H1 (cell line): Measurements from ENCODE around the gene TMED10. TPM values are rescaled to one million over a fixed set of nuclear protein-coding genes. Genes with fewer than 3 reads are reported as not detected.

Experiments
- CTCF ChIA-PET: fragments of 300-600 bp; sonication (Branson Sonifier 250); formaldehyde crosslinking; loops from one replicate; lab custom pipeline; 2021; ENCODE audit not compliant: partially characterized antibody; lab: Charles Lee
- POLR2A ChIA-PET: fragments of 300-600 bp; sonication (Branson Sonifier 250); formaldehyde crosslinking; loops from one replicate; lab custom pipeline; 2021; ENCODE audit warnings: inconsistent platforms; ENCODE audit not compliant: partially characterized antibody; lab: Charles Lee
- DNase-seq, 2 experiments: peaks; one replicate each; pipeline versions ENCODE4 v3.0.0 to v3.0.0-alpha.2; 2010 to 2022; ENCODE audit warnings: low spot score in 2 of 2, low read depth in 1 of 2, mixed read lengths in 1 of 2
- FAIRE-seq: peaks from 2 replicates; lab custom pipeline; 2011; peaks lifted over from hg19 to GRCh38; lab: Jason Lieb, UNC
- H2AFZ ChIP-seq: 2 replicates; pipeline ENCODE4 v1.8.1; 2012; ENCODE audit warnings: low read length, inconsistent platforms
- H2AK5ac ChIP-seq: 2 replicates; pipeline ENCODE4 v1.6.1; 2013; ENCODE audit warnings: low read depth, low read length
- H2BK120ac ChIP-seq: replicated peaks from 2 replicates; pipeline ENCODE3; 2013; ENCODE audit warnings: low read depth, low read length, inconsistent platforms
- H2BK12ac ChIP-seq: 2 replicates; pipeline ENCODE4 v1.6.1; 2013; ENCODE audit warnings: low read depth, low read length
- H2BK15ac ChIP-seq: 2 replicates; pipeline ENCODE4 v1.6.1; 2013; ENCODE audit warnings: low read length
- H2BK20ac ChIP-seq: 2 replicates; pipeline ENCODE4 v1.6.1; 2013; ENCODE audit warnings: low read length
- H2BK5ac ChIP-seq: 2 replicates; pipeline ENCODE4 v1.6.1; 2013; ENCODE audit warnings: low read depth, low read length
- H3K14ac ChIP-seq: 2 replicates; pipeline ENCODE4 v1.6.1; 2013; ENCODE audit warnings: inconsistent platforms; ENCODE audit not compliant: insufficient read length
- H3K18ac ChIP-seq: 2 replicates; pipeline ENCODE4 v1.6.1; 2013; ENCODE audit warnings: low read length; ENCODE audit errors: extremely low read depth
- H3K23ac ChIP-seq: 2 replicates; pipeline ENCODE4 v1.6.1; 2013; ENCODE audit warnings: inconsistent platforms; ENCODE audit not compliant: insufficient read length
- H3K23me2 ChIP-seq: 2 replicates; pipeline ENCODE4 v1.6.1; 2013; ENCODE audit warnings: low read depth, low read length
- H3K27ac ChIP-seq: 2 replicates; pipeline ENCODE4 v1.6.1; 2011; ENCODE audit warnings: low read depth, low read length, inconsistent platforms
- H3K27me3 ChIP-seq, 4 experiments: replicated peaks in 1 of 4; 1 replicate in 1 of 4; 2 replicates in 3 of 4; pipeline versions ENCODE4 v1.6.1 to v1.8.1; 2011 to 2013; ENCODE audit warnings: low read length in 3 of 4, mild to moderate bottlenecking in 3 of 4, inconsistent platforms in 2 of 4, mixed read lengths in 2 of 4, moderate library complexity in 1 of 4; ENCODE audit not compliant: control insufficient read depth in 3 of 4, insufficient read depth in 3 of 4; ENCODE audit errors: extremely low read depth in 1 of 4
- H3K36me3 ChIP-seq, 4 experiments: 2 replicates each; pipeline versions ENCODE4 v1.6.1 to v1.8.1; 2011 to 2013; ENCODE audit warnings: mild to moderate bottlenecking in 4 of 4, low read length in 3 of 4, moderate library complexity in 2 of 4, control low read depth in 1 of 4, inconsistent platforms in 1 of 4; ENCODE audit not compliant: insufficient read depth in 4 of 4, control insufficient read depth in 2 of 4
- H3K4ac ChIP-seq: replicated peaks from 2 replicates; pipeline ENCODE3; 2013; ENCODE audit warnings: low read length, low read depth, mixed read lengths, inconsistent platforms; ENCODE audit not compliant: insufficient read length
- H3K4me1 ChIP-seq, 4 experiments: replicated peaks in 1 of 4; 1 replicate in 1 of 4; 2 replicates in 3 of 4; pipeline versions ENCODE4 v1.6.1 to v1.8.1; 2011 to 2013; ENCODE audit warnings: low read length in 3 of 4, inconsistent platforms in 2 of 4, mixed read lengths in 1 of 4; ENCODE audit not compliant: insufficient read depth in 4 of 4, control insufficient read depth in 3 of 4
- H3K4me2 ChIP-seq, 2 experiments: 2 replicates each; pipeline versions ENCODE4 v1.6.1 to v1.8.1; 2011 to 2013; ENCODE audit warnings: low read depth in 2 of 2, low read length in 2 of 2, control low read depth in 1 of 2, inconsistent platforms in 1 of 2, mild to moderate bottlenecking in 1 of 2; ENCODE audit not compliant: insufficient read depth in 1 of 2
- H3K4me3 ChIP-seq, 4 experiments: fragments of 200-600, 300-600 bp in 1 of 4; sonication (generic), shearing (Covaris generic), sonication (Bioruptor Twin) in 1 of 4; 2 replicates each; pipeline versions ENCODE4 v1.5.1 to v1.8.1; 2011 to 2016; ENCODE audit warnings: low read length in 4 of 4, low read depth in 3 of 4, control low read depth in 2 of 4, inconsistent platforms in 2 of 4, mild to moderate bottlenecking in 2 of 4, mixed read lengths in 1 of 4, moderate library complexity in 1 of 4; ENCODE audit not compliant: insufficient read depth in 2 of 4; ENCODE audit errors: extremely low read depth in 1 of 4
- H3K56ac ChIP-seq: replicated peaks from 2 replicates; pipeline ENCODE3; 2013; ENCODE audit warnings: low read depth, mild to moderate bottlenecking, mixed read lengths, low read length, inconsistent platforms; ENCODE audit not compliant: insufficient read length
- H3K79me1 ChIP-seq: 2 replicates; pipeline ENCODE4 v1.6.1; 2013; ENCODE audit warnings: low read depth, low read length, control low read depth
- H3K79me2 ChIP-seq, 2 experiments: 2 replicates each; pipeline versions ENCODE4 v1.6.1 to v1.8.1; 2012 to 2013; ENCODE audit warnings: low read length in 2 of 2, mild to moderate bottlenecking in 2 of 2, inconsistent platforms in 1 of 2; ENCODE audit not compliant: insufficient read depth in 2 of 2, control insufficient read depth in 1 of 2
- H3K9ac ChIP-seq, 4 experiments: replicated peaks in 1 of 4; 1 replicate in 1 of 4; 2 replicates in 3 of 4; pipeline versions ENCODE4 v1.6.1 to v1.8.1; 2011 to 2013; ENCODE audit warnings: low read depth in 3 of 4, low read length in 3 of 4, control low read depth in 2 of 4, mild to moderate bottlenecking in 2 of 4, moderate library complexity in 2 of 4, inconsistent platforms in 1 of 4; ENCODE audit errors: extremely low read depth in 1 of 4
- H3K9me3 ChIP-seq, 2 experiments: 2 replicates each; pipeline versions ENCODE4 v1.6.1 to v1.8.1; 2012 to 2013; ENCODE audit warnings: mild to moderate bottlenecking in 2 of 2, moderate library complexity in 2 of 2, control low read depth in 1 of 2, inconsistent platforms in 1 of 2, low read depth in 1 of 2, low read length in 1 of 2, mixed read lengths in 1 of 2; ENCODE audit not compliant: insufficient read depth in 2 of 2
- H4K20me1 ChIP-seq, 2 experiments: replicated peaks in 1 of 2; 2 replicates each; pipeline versions ENCODE3 to v1.8.1; 2011 to 2013; ENCODE audit warnings: inconsistent platforms in 2 of 2, low read length in 2 of 2, mild to moderate bottlenecking in 1 of 2; ENCODE audit not compliant: insufficient read depth in 2 of 2, control insufficient read depth in 1 of 2
- H4K5ac ChIP-seq: 2 replicates; pipeline ENCODE4 v1.6.1; 2013; ENCODE audit warnings: low read length, low read depth, mixed read lengths, inconsistent platforms; ENCODE audit not compliant: insufficient read length
- H4K8ac ChIP-seq: 2 replicates; pipeline ENCODE4 v1.8.0; 2013; ENCODE audit warnings: mild to moderate bottlenecking, moderate library complexity, low read length, inconsistent platforms; ENCODE audit not compliant: insufficient read depth; ENCODE audit errors: extremely low read depth
- H4K91ac ChIP-seq: replicated peaks from 2 replicates; pipeline ENCODE3; 2013; ENCODE audit warnings: low read length, mixed read lengths, inconsistent platforms; ENCODE audit not compliant: insufficient read length
- E2F6 ChIP-seq: IDR thresholded peaks from 2 replicates; pipeline ENCODE4 v1.6.1; 2012; ENCODE audit warnings: inconsistent platforms
- HDAC6 ChIP-seq: IDR thresholded peaks from one replicate; pipeline ENCODE4 v1.7.1; 2012; ENCODE audit warnings: low read depth, mild to moderate bottlenecking, inconsistent platforms, low read length, moderate library complexity
- WGBS, 2 experiments: shearing (Covaris generic) in 1 of 2; methylation state at CpG; one replicate each; pipeline versions ENCODE4 v1.1.6 to v1.1.7; 2013 to 2015; ENCODE audit warnings: low lambda C conversion rate in 2 of 2, mixed read lengths in 2 of 2, inconsistent platforms in 1 of 2, low coverage in 1 of 2, missing lambda C conversion rate in 1 of 2; ENCODE audit not compliant: insufficient replicate concordance in 2 of 2, insufficient coverage in 1 of 2, insufficient read length in 1 of 2; ENCODE audit errors: extremely low coverage in 1 of 2, missing lambda C conversion rate in 1 of 2; 5-methylcytosine and 5-hydroxymethylcytosine counted together
- polyA plus RNA-seq, 7 experiments: library from polyadenylated mRNA; depleted of rRNA in 3 of 7; stranded (reverse) in 5 of 7; unstranded in 2 of 7; fragments of >200 nt in 5 of 7; fragments of 200-250 nt in 2 of 7; gene quantifications; 1 replicate in 5 of 7; 2 replicates in 1 of 7; 4 replicates in 1 of 7; pipeline versions ENCODE4 v1.2.1 to v1.2.3, GENCODE V29; 2011 to 2013; ENCODE audit warnings: missing spikeins in 2 of 7, mixed read lengths in 2 of 7
- total RNA-seq: library from RNA; stranded (reverse); fragmentation: NEBNext Ultra II Directional; extraction: Animal tissue kit (Norgen Biotek cat#: 25700); gene quantifications from 2 replicates; pipeline ENCODE4 v1.2.1, GENCODE V29; 2021

Gene TMED10
- total and polyA plus RNA-seq, 2 of the 8 experiments (the other 6 are each of a cell fraction or from before 2014, with no cell fraction given), result 218 to 250 TPM

GRCh38 chr14:75206190-75206589, 29.8 kb upstream of the TMED10 start:
- peak overlapping the region; percentile 44; the same call in 1 of the 2 replicates for H2AFZ ChIP-seq

More at GRCh38 chr14:75206190-75206589, 29.8 kb upstream of the TMED10 start:
- Histone ChIP-seq H4K91ac (no peak overlapping the region), H3K4me2 (no peak overlapping the region), H3K9me3 (no peaks in the 10 kb centered on the region), H3K4me3 (no peak overlapping the region), H3K23ac (no peak overlapping the region), H3K36me3 (no peaks in the 10 kb centered on the region), H3K27ac (no peak overlapping the region), H3K79me1 (no peaks in the 10 kb centered on the region), H2AK5ac (no peak overlapping the region), H2BK15ac (no peak overlapping the region), H2BK5ac (no peak overlapping the region), H2BK20ac (no peak overlapping the region), H2BK12ac (no peak overlapping the region), H3K23me2 (no peaks in the 10 kb centered on the region), H2BK120ac (no peak overlapping the region), H3K18ac (no peak overlapping the region), H3K4me1 (peaks cover 0 to 4% (median under 1%) of the 10 kb centered on the region in 4 experiments; a peak in 1 of 7 replicates), H3K14ac (no peak overlapping the region), H4K20me1 (no peaks in the 10 kb centered on the region), H3K4ac (no peak overlapping the region), H4K8ac (no peak overlapping the region), H3K27me3 (no peaks in the 10 kb centered on the region), H3K79me2 (no peaks in the 10 kb centered on the region), H3K56ac (no peak overlapping the region), H3K9ac (no peak overlapping the region), H4K5ac (no peak overlapping the region)
- DNase-seq (no peak), FAIRE-seq (no peak)
- TF ChIP-seq HDAC6, result no peak
- TF ChIP-seq E2F6, result no peak
- POLR2A ChIA-PET, result interaction anchor here (0.9 to 1.0 kb wide), 2 partner anchors 10 to 42 kb away, joined by 3 read pairs; no protein-coding TSS in a partner anchor
- 83% methylated on average over 3 of the region's 3 CpGs; no CpG with 5 or more reads in 1 of the 2 experiments for WGBS, 2 experiments
- CTCF ChIA-PET, result interaction anchor here (0.8 to 1.9 kb wide), 3 partner anchors 12 to 24 kb away, joined by 3 to 9 read pairs (median 4); no protein-coding TSS in a partner anchor
